Prostate gland (tissue), 2 donors: ENCODE results near the gene PLEKHM1.
"Not testable (repeated sequence)": the region's sequence is repeated elsewhere in the genome, so short reads cannot be mapped to it uniquely, and the experiment has no call there.

Source experiments
- CTCF ChIP-seq, 4 experiments: fragments of 200-600 bp in 2 of 4; fragments of 450-650 bp in 2 of 4; sonication (generic) in 2 of 4; IDR thresholded peaks; 1 replicate in 3 of 4; 2 replicates in 1 of 4; pipeline ENCODE4 v1.5.1; 2016 to 2019; ENCODE audit warnings: antibody characterized with exemption in 4 of 4, mild to moderate bottlenecking in 2 of 4, moderate library complexity in 2 of 4
- POLR2A ChIP-seq: fragments of 450-650 bp; IDR thresholded peaks from one replicate; pipeline ENCODE4 v1.6.1; 2016; ENCODE audit warnings: antibody characterized with exemption, mild to moderate bottlenecking

GRCh38 chr17:45448483-45448882, 42.0 kb downstream of the PLEKHM1 start:
- not testable (repeated sequence) for TF ChIP-seq CTCF (IDR thresholded peaks at IDR 0.05); POLR2A
